H1 (cell line): ENCODE results near the gene HACD1.

Source experiments
- CHD7 ChIP-seq: fragments of 300-600 bp; sonication (generic); IDR thresholded peaks from 2 replicates; pipeline ENCODE4 v1.7.1; 2012; ENCODE audit warnings: low read length, moderate library complexity, mild to moderate bottlenecking, inconsistent platforms; ENCODE audit not compliant: insufficient replicate concordance
- CTCF ChIP-seq, 3 experiments: IDR thresholded peaks; 1 replicate in 2 of 3; 2 replicates in 1 of 3; pipeline versions ENCODE4 v1.5.1 to v1.6.1; 2011; ENCODE audit warnings: low read length in 3 of 3, mild to moderate bottlenecking in 3 of 3, inconsistent platforms in 2 of 3, low read depth in 1 of 3, moderate library complexity in 1 of 3; ENCODE audit not compliant: insufficient read depth in 1 of 3; ENCODE audit errors: control extremely low read depth in 1 of 3
- EGR1 ChIP-seq: IDR thresholded peaks from 2 replicates; pipeline ENCODE4 v1.6.1; 2011; ENCODE audit warnings: low read depth, low read length, borderline replicate concordance
- RAD21 ChIP-seq, 2 experiments: IDR thresholded peaks in 1 of 2; conservative IDR thresholded peaks in 1 of 2; 2 replicates each; pipeline ENCODE4 v1.6.1; 2011; ENCODE audit warnings: low read depth in 2 of 2, low read length in 2 of 2, improper control_type of control experiment in 1 of 2, inconsistent platforms in 1 of 2, mild to moderate bottlenecking in 1 of 2, moderate library complexity in 1 of 2
- RFX5 ChIP-seq: IDR thresholded peaks from 2 replicates; pipeline ENCODE4 v1.6.1; 2011; ENCODE audit warnings: low read depth, low read length, improper control_type of control experiment, borderline replicate concordance
- SP1 ChIP-seq: IDR thresholded peaks from 2 replicates; pipeline ENCODE4 v1.6.1; 2011; ENCODE audit warnings: low read depth, low read length
- TAF1 ChIP-seq: IDR thresholded peaks from 2 replicates; pipeline ENCODE4 v1.6.1; 2011; ENCODE audit warnings: mild to moderate bottlenecking, low read depth, low read length
- YY1 ChIP-seq: IDR thresholded peaks from 2 replicates; pipeline ENCODE4 v1.6.1; 2011; ENCODE audit warnings: low read depth, mild to moderate bottlenecking, low read length
- ZNF274 ChIP-seq: IDR thresholded peaks from 2 replicates; pipeline ENCODE4 v1.7.0; 2012; ENCODE audit warnings: low read length, borderline replicate concordance; ENCODE audit errors: extremely low read depth

- no peak for TF ChIP-seq EGR1
- TF ChIP-seq CTCF (IDR thresholded peaks at IDR 0.05; ENCODE audit: control extremely low read depth in 1 of 3, insufficient read depth in 1 of 3, low read depth in 1 of 3, low read length in 3 of 3): no peak
- TF ChIP-seq ZNF274: no peak
- no peak for TF ChIP-seq SP1
- no peak for TF ChIP-seq CHD7
- TF ChIP-seq RAD21 (IDR thresholded peaks at IDR 0.05 in 1 of 2, conservative IDR thresholded peaks at IDR 0.05 in 1 of 2; ENCODE audit: low read depth in 2 of 2, low read length in 2 of 2): no peak
- TF ChIP-seq YY1: no peak
- TF ChIP-seq RFX5: no peak
- TF ChIP-seq TAF1: no peak
Observed at GRCh38 chr10:17649052-17649451, 31.9 kb upstream of the HACD1 start.
